GM19463 (cell line): ENCODE results near the gene H3-3A.

Experiments used
- ATAC-seq: cut with Tn5 transposase; IDR thresholded peaks from one replicate; pipeline ENCODE4 v1.9.1; 2021; ENCODE audit warnings: mild to moderate bottlenecking, moderate library complexity; ENCODE audit not compliant: unreplicated experiment

H3-3A gene

GRCh38 chr1:226052061-226052460 lies 10.5 kb upstream of the H3-3A start:
- no peak for ATAC-seq

GRCh38 chr1:226054519-226055327 lies 7.8 kb upstream of the H3-3A start:
- no peak for ATAC-seq

- ATAC-seq, result no peak
These were observed 2.8 kb upstream of the H3-3A start for GRCh38 chr1:226059709-226060108.

- ATAC-seq, result no peak
These were observed 2.1 kb upstream of the H3-3A start for GRCh38 chr1:226060427-226060826.

GRCh38 chr1:226061068-226061840 lies 1.3 kb upstream of the H3-3A start:
- no peak for ATAC-seq

- peak; percentile 36 for ATAC-seq
These were observed 517 bp upstream of the H3-3A start for GRCh38 chr1:226061841-226062557.

GRCh38 chr1:226063224-226063976 lies 884 bp downstream of the H3-3A start:
- no peak for ATAC-seq

- no peak for ATAC-seq
These were observed 1.7 kb downstream of the H3-3A start for GRCh38 chr1:226063977-226064815.

GRCh38 chr1:226064816-226065248 lies 2.3 kb downstream of the H3-3A start:
- ATAC-seq, result no peak

GRCh38 chr1:226066415-226067078 lies 4.0 kb downstream of the H3-3A start:
- no peak for ATAC-seq

- no peak for ATAC-seq
These were observed 7.4 kb downstream of the H3-3A start for GRCh38 chr1:226069811-226070489.

GRCh38 chr1:226072347-226072746 lies 9.8 kb downstream of the H3-3A start:
- ATAC-seq, result no peak

GRCh38 chr1:226073184-226073950 lies 10.9 kb downstream of the H3-3A start:
- ATAC-seq, result no peak

- ATAC-seq, result no peak
These were observed 11.5 kb downstream of the H3-3A start for GRCh38 chr1:226074046-226074445.

GRCh38 chr1:226076378-226076777 lies 13.9 kb downstream of the H3-3A start:
- no peak for ATAC-seq

- ATAC-seq, result no peak
These were observed 15.9 kb downstream of the H3-3A start for GRCh38 chr1:226078374-226078773.

- no peak for ATAC-seq
These were observed 20.0 kb downstream of the H3-3A start for GRCh38 chr1:226082587-226082917.

GRCh38 chr1:226082959-226083301 lies 20.4 kb downstream of the H3-3A start:
- peak; percentile 8 for ATAC-seq
